Spleen (tissue), 11 donors: ENCODE measurements around the gene CBX1. TPM values are rescaled to one million over a fixed set of nuclear protein-coding genes. Genes with fewer than 3 reads are reported as not detected.

Source experiments
- DNase-seq: peaks from one replicate; pipeline ENCODE4 v3.0.0-alpha.2; 2020
- H3K27ac ChIP-seq, 8 donors: fragments of 200-600 bp; sonication (generic) in 7 of 8; 1 replicate in 4 of 8; 2 replicates in 4 of 8; pipeline versions ENCODE4 v1.5.0 to v1.8.0; 2016 to 2021; ENCODE audit warnings: inconsistent platforms in 4 of 8, mild to moderate bottlenecking in 4 of 8, moderate library complexity in 1 of 8
- H3K27me3 ChIP-seq, 7 donors: fragments of 200-600 bp; sonication (generic) in 6 of 7; replicated peaks in 1 of 7; 1 replicate in 4 of 7; 2 replicates in 3 of 7; pipeline versions ENCODE4 v1.5.0 to v1.8.0; 2016 to 2021; ENCODE audit warnings: inconsistent platforms in 3 of 7, mild to moderate bottlenecking in 1 of 7
- H3K36me3 ChIP-seq, 6 donors: fragments of 200-600 bp; sonication (generic) in 5 of 6; 1 replicate in 4 of 6; 2 replicates in 2 of 6; pipeline versions ENCODE4 v1.5.0 to v1.8.0; 2016 to 2021; ENCODE audit warnings: inconsistent platforms in 2 of 6
- H3K4me1 ChIP-seq, 6 donors: fragments of 200-600 bp; sonication (generic) in 5 of 6; 1 replicate in 3 of 6; 2 replicates in 3 of 6; pipeline versions ENCODE4 v1.5.0 to v1.8.0; 2016 to 2021; ENCODE audit warnings: inconsistent platforms in 3 of 6
- H3K4me3 ChIP-seq, 8 donors: fragments of 200-600 bp; sonication (generic) in 7 of 8; 1 replicate in 4 of 8; 2 replicates in 4 of 8; pipeline versions ENCODE4 v1.5.0 to v1.8.0; 2016 to 2021; ENCODE audit warnings: inconsistent platforms in 4 of 8, mild to moderate bottlenecking in 4 of 8, moderate library complexity in 2 of 8
- H3K9me3 ChIP-seq, 8 donors: fragments of 200-600 bp; sonication (generic) in 7 of 8; 1 replicate in 4 of 8; 2 replicates in 4 of 8; pipeline versions ENCODE4 v1.5.0 to v1.8.0; 2016 to 2021; ENCODE audit warnings: inconsistent platforms in 4 of 8
- CTCF ChIP-seq, 11 experiments: fragments of 200-600 bp in 7 of 11; fragments of 450-650 bp in 4 of 11; sonication (generic) in 4 of 11; IDR thresholded peaks in 8 of 11; conservative IDR thresholded peaks in 3 of 11; 1 replicate in 7 of 11; 2 replicates in 4 of 11; pipeline versions ENCODE4 v1.4.0 to v1.8.0; 2016 to 2021; ENCODE audit warnings: antibody characterized with exemption in 11 of 11, inconsistent platforms in 4 of 11, mild to moderate bottlenecking in 1 of 11
- POLR2A ChIP-seq, 3 donors: fragments of 450-650 bp; IDR thresholded peaks; one replicate each; pipeline ENCODE4 v1.5.1; 2017; ENCODE audit warnings: antibody characterized with exemption in 3 of 3, mild to moderate bottlenecking in 1 of 3
- POLR2AphosphoS5 ChIP-seq, 3 donors: sonication (generic); formaldehyde crosslinking; IDR thresholded peaks; one replicate each; pipeline ENCODE4 v1.5.1; 2017; ENCODE audit warnings: antibody characterized with exemption in 3 of 3
- WGBS, 5 donors: extraction: QIAGEN DNeasy Blood & Tissue Kit in 3 of 5; methylation state at CpG; one replicate each; pipeline versions ENCODE4 v1.1.5 to v1.1.7; 2013 to 2018; 5-methylcytosine and 5-hydroxymethylcytosine counted together
- intact Hi-C: fragments of 100-400 bp; cut with DNase I; formaldehyde crosslinking; loops from one replicate; pipeline ENCODE4 v1.15.0; 2023; ENCODE audit warnings: low total_unique reads
- polyA plus RNA-seq, 3 donors: library from polyadenylated mRNA; stranded (reverse); fragments of 200-250 nt; gene quantifications; one replicate each; pipeline ENCODE4 v1.2.1, GENCODE V29; 2013
- total RNA-seq, 7 donors: library from RNA; depleted of rRNA in 3 of 7; stranded (reverse); fragments of >200 nt in 3 of 7; fragmentation: NEBNext Ultra II Directional in 4 of 7; extraction: Animal tissue kit (Norgen Biotek cat#: 25700) in 4 of 7; gene quantifications; one replicate each; pipeline versions ENCODE4 v1.1.0 to v1.2.1, GENCODE V29; 2016 to 2021
- donor health status: healthy with polysubstance abuse.
- donor health status: DM: no; HTN: no; CAD: no; lungs with moderate emphysema.
- donor health status: DM: no; HTN: no; CAD: no.
- donor health status: Bipolar disorder and iron deficiency.
- donor health status: healthy.
- donor health status: DM: no; HTN: no; CAD: no.
- donor health status: DM: yes; HTN: yes; CAD: no.

Gene CBX1
- total and polyA plus RNA-seq, 10 donors = 19.6 to 36.2 (median 28.6) TPM

GRCh38 chr17:48128400-48128799 lies 27.1 kb upstream of the CBX1 start:
- Histone ChIP-seq H3K4me1 (peaks cover 0 to 7% (median 0%) of the 10 kb centered on the region in 6 donors), H3K9me3 (no peaks in the 10 kb centered on the region), H3K27ac (no peak overlapping the region), H3K4me3 (no peak overlapping the region), H3K27me3 (no peaks in the 10 kb centered on the region), H3K36me3 (peaks cover 0 to 47% (median 15%) of the 10 kb centered on the region in 6 donors)
- DNase-seq = no peak
- 60 to 78% (median 68%) methylated on average over 5 of the region's 5 CpGs for WGBS, 5 donors
- TF ChIP-seq POLR2A (IDR thresholded peaks at IDR 0.05) = no peak
- TF ChIP-seq POLR2AphosphoS5 (IDR thresholded peaks at IDR 0.05) = no peak
- no peak for TF ChIP-seq CTCF (IDR thresholded peaks at IDR 0.05 in 8 of 11, conservative IDR thresholded peaks at IDR 0.05 in 3 of 11)
- intact Hi-C loops = no loop called here

- 65 to 82% (median 75%) methylated on average over 5 to 9 of the region's 9 CpGs for WGBS, 5 donors
- H3K36me3 ChIP-seq = peaks cover 0 to 56% (median 24%) of the 10 kb centered on the region in 6 donors
- no peak overlapping the region for H3K27ac ChIP-seq
- TF ChIP-seq CTCF (IDR thresholded peaks at IDR 0.05 in 8 of 11, conservative IDR thresholded peaks at IDR 0.05 in 3 of 11) (no peak), POLR2AphosphoS5 (IDR thresholded peaks at IDR 0.05) (peak; percentile 18 to 57 (median 35))
- H3K27me3 ChIP-seq = no peaks in the 10 kb centered on the region
- DNase-seq = no peak
- intact Hi-C loops = no loop called here
- H3K9me3 ChIP-seq = no peaks in the 10 kb centered on the region
- peaks cover 0 to 7% (median 0%) of the 10 kb centered on the region in 6 donors for H3K4me1 ChIP-seq
- H3K4me3 ChIP-seq = no peak overlapping the region
Measured at GRCh38 chr17:48127371-48128051, 26.2 kb upstream of the CBX1 start.

GRCh38 chr17:48126532-48126850 lies 25.2 kb upstream of the CBX1 start:
- WGBS, 5 donors = 82 to 91% (median 89%) methylated on average over 7 of the region's 7 CpGs
- no peak for DNase-seq
- Histone ChIP-seq H3K9me3 (no peaks in the 10 kb centered on the region), H3K36me3 (peaks cover 0 to 66% (median 34%) of the 10 kb centered on the region in 6 donors), H3K27ac (no peak overlapping the region), H3K4me3 (no peak overlapping the region), H3K4me1 (peaks cover 0 to 6% (median 0%) of the 10 kb centered on the region in 6 donors), H3K27me3 (no peaks in the 10 kb centered on the region)
- intact Hi-C loops = no loop called here
- TF ChIP-seq POLR2A (IDR thresholded peaks at IDR 0.05) (no peak), CTCF (IDR thresholded peaks at IDR 0.05 in 8 of 11, conservative IDR thresholded peaks at IDR 0.05 in 3 of 11) (no peak), POLR2AphosphoS5 (IDR thresholded peaks at IDR 0.05) (no peak)

- Histone ChIP-seq H3K27me3 (no peaks in the 10 kb centered on the region), H3K36me3 (peaks cover 0 to 71% (median 39%) of the 10 kb centered on the region in 6 donors), H3K4me1 (peaks cover 0 to 1% (median 0%) of the 10 kb centered on the region in 6 donors), H3K4me3 (no peak overlapping the region), H3K9me3 (no peaks in the 10 kb centered on the region), H3K27ac (no peak overlapping the region)
- 71 to 89% (median 75%) methylated on average over 9 of the region's 9 CpGs for WGBS, 5 donors
- intact Hi-C loops = no loop called here
- no peak for DNase-seq
- TF ChIP-seq POLR2A (IDR thresholded peaks at IDR 0.05) = no peak
- no peak for TF ChIP-seq CTCF (IDR thresholded peaks at IDR 0.05 in 8 of 11, conservative IDR thresholded peaks at IDR 0.05 in 3 of 11)
- peak in 1 of 3 donors; percentile 24 for TF ChIP-seq POLR2AphosphoS5 (IDR thresholded peaks at IDR 0.05)
Measured at GRCh38 chr17:48125829-48126531, 24.7 kb upstream of the CBX1 start.
